Measurements from ENCODE around the gene SMYD3.
"Not testable (repeated sequence)": the region's sequence is repeated elsewhere in the genome, so short reads cannot be mapped to it uniquely, and the experiment has no call there.

Gene SMYD3

DNA sequence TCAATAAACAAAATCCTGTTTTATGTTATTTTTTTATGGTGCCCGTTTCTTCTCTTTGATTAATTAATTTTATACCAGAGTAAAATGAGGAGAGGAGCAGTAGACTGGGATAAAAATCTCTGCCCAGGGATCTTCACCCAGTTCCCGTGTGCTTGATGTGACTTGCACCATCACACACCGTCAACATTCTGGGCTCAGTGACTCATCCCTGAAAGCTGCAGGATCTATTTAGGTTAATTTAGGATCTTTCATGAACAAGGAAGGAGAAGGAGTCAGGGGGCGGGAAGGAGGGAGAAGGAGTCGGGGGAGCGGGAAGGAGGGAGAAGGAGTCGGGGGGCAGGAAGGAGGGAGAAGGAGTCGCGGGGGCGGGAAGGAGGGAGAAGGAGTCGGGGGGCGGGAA lies 182.4 kb downstream of the SMYD3 start:
- DNase-seq (ENCODE audit: low read depth) = no peak
- no peak overlapping the region for H3K4me3 ChIP-seq (ENCODE audit: low read depth, low read length)
- TF ChIP-seq, protein P1, sequence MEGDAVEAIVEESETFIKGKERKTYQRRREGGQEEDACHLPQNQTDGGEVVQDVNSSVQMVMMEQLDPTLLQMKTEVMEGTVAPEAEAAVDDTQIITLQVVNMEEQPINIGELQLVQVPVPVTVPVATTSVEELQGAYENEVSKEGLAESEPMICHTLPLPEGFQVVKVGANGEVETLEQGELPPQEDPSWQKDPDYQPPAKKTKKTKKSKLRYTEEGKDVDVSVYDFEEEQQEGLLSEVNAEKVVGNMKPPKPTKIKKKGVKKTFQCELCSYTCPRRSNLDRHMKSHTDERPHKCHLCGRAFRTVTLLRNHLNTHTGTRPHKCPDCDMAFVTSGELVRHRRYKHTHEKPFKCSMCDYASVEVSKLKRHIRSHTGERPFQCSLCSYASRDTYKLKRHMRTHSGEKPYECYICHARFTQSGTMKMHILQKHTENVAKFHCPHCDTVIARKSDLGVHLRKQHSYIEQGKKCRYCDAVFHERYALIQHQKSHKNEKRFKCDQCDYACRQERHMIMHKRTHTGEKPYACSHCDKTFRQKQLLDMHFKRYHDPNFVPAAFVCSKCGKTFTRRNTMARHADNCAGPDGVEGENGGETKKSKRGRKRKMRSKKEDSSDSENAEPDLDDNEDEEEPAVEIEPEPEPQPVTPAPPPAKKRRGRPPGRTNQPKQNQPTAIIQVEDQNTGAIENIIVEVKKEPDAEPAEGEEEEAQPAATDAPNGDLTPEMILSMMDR (IDR thresholded peaks at IDR 0.05; ENCODE audit: insufficient read depth, low read depth, low read length, missing control alignments) = no peak

DNA sequence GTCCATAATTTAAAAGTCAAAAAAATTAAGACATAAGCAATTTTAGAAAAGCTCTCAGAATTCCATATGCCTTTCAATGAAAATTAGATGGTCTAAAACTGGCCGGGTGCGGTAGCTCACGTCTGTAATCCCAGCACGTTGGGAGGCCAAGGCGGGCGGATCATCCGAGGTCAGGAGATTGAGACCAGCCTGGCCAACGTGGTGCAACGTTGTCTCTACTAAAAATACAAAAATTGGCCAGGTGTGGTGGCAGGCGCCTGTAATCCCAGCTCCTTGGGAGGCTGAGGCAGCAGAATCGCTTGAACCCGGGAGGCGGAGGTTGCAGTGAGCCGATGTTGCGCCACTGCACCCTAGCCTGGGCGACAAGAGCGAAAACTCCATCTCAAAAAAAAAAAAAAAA lies 183.0 kb downstream of the SMYD3 start:
- not testable (repeated sequence) for H3K4me3 ChIP-seq (ENCODE audit: low read depth, low read length); DNase-seq (ENCODE audit: low read depth)

DNA sequence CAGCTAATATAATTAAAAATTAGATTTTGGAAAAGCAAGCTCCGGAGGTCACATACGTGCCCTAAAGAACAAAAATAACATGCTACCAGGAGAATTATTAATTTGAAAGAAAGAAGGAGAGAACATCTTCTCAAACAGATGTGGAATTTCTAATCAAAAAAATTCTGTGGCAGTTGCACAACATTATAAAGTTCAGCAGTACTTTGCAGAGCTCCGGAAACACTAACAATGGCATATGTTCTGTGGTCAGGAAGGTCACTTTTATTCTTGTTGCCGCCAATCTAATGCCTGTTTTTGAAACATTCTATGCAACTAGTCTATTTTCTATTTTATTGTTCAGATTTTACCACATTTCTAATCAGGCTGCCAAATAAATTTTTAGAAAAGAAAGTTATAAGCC lies 186.8 kb downstream of the SMYD3 start:
- TF ChIP-seq, protein P1 (IDR thresholded peaks at IDR 0.05; ENCODE audit: insufficient read depth, low read depth, low read length, missing control alignments) = no peak
- no peak for DNase-seq (ENCODE audit: low read depth)
- no peak overlapping the region for H3K4me3 ChIP-seq (ENCODE audit: low read depth, low read length)

DNA sequence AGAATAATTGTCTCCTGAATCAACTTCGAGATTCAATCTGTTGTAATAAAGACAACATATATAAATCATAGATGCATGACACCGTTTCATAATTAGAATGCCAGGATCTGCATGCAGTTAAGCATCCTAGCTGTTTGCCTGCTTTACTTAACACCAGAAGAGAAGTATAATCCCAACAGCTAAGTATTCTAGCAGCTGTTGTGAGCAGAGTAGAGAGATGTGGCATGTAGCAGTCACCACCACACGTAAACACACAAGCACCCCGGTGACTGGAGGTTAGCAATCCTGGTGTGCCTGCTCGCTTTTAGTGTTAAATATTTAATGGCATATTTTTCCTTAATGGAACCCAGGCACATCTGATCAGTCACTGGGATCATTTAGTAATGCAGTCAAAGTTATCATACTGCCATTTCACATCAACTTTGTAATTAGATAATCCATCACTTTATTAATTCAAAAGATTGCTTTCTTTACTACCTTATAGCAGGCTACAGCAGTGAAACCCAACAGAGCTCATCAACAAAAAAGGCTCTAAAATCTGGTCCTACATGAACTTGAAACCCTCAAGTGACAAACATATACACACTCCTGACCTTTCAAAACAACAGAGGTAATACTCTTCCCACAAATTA lies 187.9 kb downstream of the SMYD3 start:
- DNase-seq (ENCODE audit: low read depth) = no peak
- no peak overlapping the region for H3K4me3 ChIP-seq (ENCODE audit: low read depth, low read length)

DNA sequence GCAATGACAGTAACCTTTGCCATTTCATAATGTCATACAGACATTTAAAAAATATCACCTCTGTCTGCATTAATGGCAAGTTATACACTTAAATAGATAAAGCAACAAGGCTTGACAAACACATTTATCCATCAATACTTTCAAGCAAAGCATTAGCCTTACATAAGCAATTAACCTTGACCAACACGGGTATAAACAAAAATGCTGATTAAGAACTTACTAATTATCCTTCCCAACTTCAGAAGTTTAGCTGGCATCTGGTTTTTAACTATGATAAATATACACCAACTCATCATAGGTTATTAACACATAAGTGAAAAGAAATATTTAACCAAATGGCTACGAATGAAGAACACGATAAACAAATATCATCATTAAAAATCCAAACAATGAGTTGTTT lies 188.5 kb downstream of the SMYD3 start:
- DNase-seq (ENCODE audit: low read depth) = no peak
- TF ChIP-seq, protein P1 (IDR thresholded peaks at IDR 0.05; ENCODE audit: insufficient read depth, low read depth, low read length, missing control alignments) = no peak
- H3K4me3 ChIP-seq (ENCODE audit: low read depth, low read length) = no peak overlapping the region

More for the DNA sequence above, 187.9 kb downstream of the SMYD3 start:
- TF ChIP-seq, protein P1 (IDR thresholded peaks at IDR 0.05; ENCODE audit: insufficient read depth, low read depth, low read length, missing control alignments) = no peak

DNA sequence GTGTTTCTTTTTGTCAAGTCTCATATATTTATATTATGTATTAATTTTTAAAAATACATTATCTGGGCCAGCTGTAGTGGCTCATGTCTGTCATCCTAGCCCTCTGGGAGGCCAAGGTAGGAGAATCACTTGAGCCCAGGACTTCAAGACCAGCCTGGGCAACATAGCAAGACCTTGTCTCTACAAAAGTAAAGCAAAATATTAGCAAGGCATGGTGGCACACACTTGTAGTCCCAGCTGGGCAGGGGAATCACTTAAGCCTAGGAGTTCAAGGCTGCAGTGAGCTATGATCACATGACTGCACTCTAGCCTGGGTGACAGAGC lies 189.1 kb downstream of the SMYD3 start:
- DNase-seq (ENCODE audit: low read depth) = no peak
- TF ChIP-seq, protein P1 (IDR thresholded peaks at IDR 0.05; ENCODE audit: insufficient read depth, low read depth, low read length, missing control alignments) = no peak
- H3K4me3 ChIP-seq (ENCODE audit: low read depth, low read length) = no peak overlapping the region

DNA sequence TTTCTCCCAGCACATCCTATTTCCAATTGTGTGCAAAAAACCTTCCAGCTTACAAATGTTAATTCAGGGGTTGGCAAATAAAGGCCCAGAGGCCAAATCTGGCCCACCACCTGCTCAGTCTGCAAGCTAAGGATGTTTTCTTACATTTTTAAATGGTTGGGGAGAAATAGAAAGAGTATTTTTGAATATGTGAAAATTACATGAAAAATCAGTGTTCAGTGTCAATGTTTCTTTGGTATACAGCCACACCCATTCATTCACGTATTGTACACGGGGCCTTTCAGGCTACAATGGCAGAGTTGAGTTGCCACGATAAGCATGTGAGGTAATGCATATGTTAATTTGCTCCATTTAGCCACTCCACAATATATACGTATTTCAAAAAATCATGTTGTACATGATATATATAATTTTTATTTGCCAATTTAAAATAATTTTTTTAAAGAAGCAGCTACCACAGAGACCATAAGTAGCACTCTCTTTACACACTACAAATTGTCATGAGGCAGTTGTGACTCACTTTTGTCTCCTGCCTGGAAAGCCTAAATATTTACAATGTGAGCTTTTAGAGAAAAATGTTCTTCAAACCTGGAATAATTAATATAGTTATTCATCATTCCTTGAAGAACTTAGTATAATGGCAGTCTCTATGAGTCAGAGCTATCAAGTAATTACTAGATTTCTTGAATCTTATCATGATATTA lies 189.6 kb downstream of the SMYD3 start:
- TF ChIP-seq, protein P1 (IDR thresholded peaks at IDR 0.05; ENCODE audit: insufficient read depth, low read depth, low read length, missing control alignments) = no peak
- no peak for DNase-seq (ENCODE audit: low read depth)

More for the DNA sequence above, 189.6 kb downstream of the SMYD3 start:
- H3K4me3 ChIP-seq (ENCODE audit: low read depth, low read length) = no peak overlapping the region
